ENCODE results near the gene MINDY2. TPM values are rescaled to one million over a fixed set of nuclear protein-coding genes. Genes with fewer than 3 reads are reported as not detected.

MINDY2 gene
- total and polyA plus RNA-seq, 2 experiments from 2014 or later, result 36.3 to 47.9 TPM

DNA sequence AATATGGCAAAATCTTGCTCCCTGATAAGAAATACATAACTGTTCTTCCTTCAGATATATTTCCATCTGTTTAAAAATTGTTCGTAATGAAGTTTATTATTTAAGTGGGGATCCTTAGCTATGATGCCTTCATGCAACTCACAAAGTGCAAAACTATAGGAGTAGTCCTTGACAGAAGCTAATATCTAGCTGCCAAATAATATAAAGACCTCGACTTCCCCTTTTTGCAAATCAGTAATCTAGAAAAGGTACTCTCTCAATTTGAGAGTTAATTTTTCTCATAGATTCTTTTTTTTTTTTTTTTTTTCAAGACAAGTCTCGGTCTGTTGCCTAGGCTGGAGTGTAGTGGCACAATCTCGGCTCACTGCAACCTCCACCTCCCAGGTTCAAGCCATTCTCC is 139.4 kb downstream of the MINDY2 start (continued):
- TF ChIP-seq STAT1 (IDR thresholded peaks at IDR 0.05; ENCODE audit: unreplicated experiment), result no peak

Small RNA genes lying within 50 kb of the gene (small RNA-seq; reads per million reads assigned to genes)
- gene RF00012 (ENCODE audit: low replicate concordance), result not detected
- not detected for gene ZNF444P1 (ENCODE audit: low replicate concordance)

Other genes with a start within 250 kb of the MINDY2 start
- gene ADAM10, start 21.6 kb upstream of the MINDY2 start, total RNA-seq (2014; rRNA removed; shearing (Covaris generic)), result 114 and 135 TPM in 2 replicates
- gene ADAM10, start 21.6 kb upstream of the MINDY2 start, polyA plus RNA-seq (2016; fragmentation: Nextera tagmentation; extraction: Ambion mirVana), result 19.5 and 25.0 TPM in 2 replicates
- 165 and 210 TPM in 2 replicates for gene SLTM, start 162.4 kb downstream of the MINDY2 start, total RNA-seq (2014; rRNA removed; shearing (Covaris generic))
- 398 and 476 TPM in 2 replicates for gene SLTM, start 162.4 kb downstream of the MINDY2 start, polyA plus RNA-seq (2016; fragmentation: Nextera tagmentation; extraction: Ambion mirVana)
- 24.4 and 24.5 TPM in 2 replicates for gene RNF111, start 216.4 kb downstream of the MINDY2 start, total RNA-seq (2014; rRNA removed; shearing (Covaris generic))
- 12.8 and 14.4 TPM in 2 replicates for gene RNF111, start 216.4 kb downstream of the MINDY2 start, polyA plus RNA-seq (2016; fragmentation: Nextera tagmentation; extraction: Ambion mirVana)